Glutamatergic neuron (in vitro differentiated cells): ENCODE measurements around the gene OVCH2. TPM values are rescaled to one million over a fixed set of nuclear protein-coding genes. Genes with fewer than 3 reads are reported as not detected.
A peak's percentile ranks its signal among the peaks of the same experiment; 100 is the strongest.

ENCODE experiments used
- DNase-seq: peaks from one replicate; pipeline ENCODE4 v3.0.0; 2022
- H3K27ac Mint-ChIP-seq: one replicate; pipeline ENCODE4 v1.8.0; 2020; ENCODE audit warnings: mild to moderate bottlenecking, mixed read lengths, inconsistent platforms; ENCODE audit not compliant: unreplicated experiment
- H3K27me3 Mint-ChIP-seq: one replicate; pipeline ENCODE4 v1.8.0; 2020; ENCODE audit warnings: mild to moderate bottlenecking, moderate library complexity, mixed read lengths, inconsistent platforms; ENCODE audit not compliant: unreplicated experiment
- H3K36me3 Mint-ChIP-seq: one replicate; pipeline ENCODE4 v1.8.0; 2020; ENCODE audit warnings: mild to moderate bottlenecking, mixed read lengths, inconsistent platforms; ENCODE audit not compliant: unreplicated experiment
- H3K4me1 Mint-ChIP-seq: one replicate; pipeline ENCODE4 v1.8.0; 2020; ENCODE audit warnings: mild to moderate bottlenecking, low read depth, mixed read lengths, inconsistent platforms; ENCODE audit not compliant: unreplicated experiment
- H3K4me3 Mint-ChIP-seq: one replicate; pipeline ENCODE4 v1.8.0; 2020; ENCODE audit warnings: mild to moderate bottlenecking, mixed read lengths, inconsistent platforms; ENCODE audit not compliant: unreplicated experiment
- H3K9me3 Mint-ChIP-seq: one replicate; pipeline ENCODE4 v1.8.0; 2020; ENCODE audit warnings: mild to moderate bottlenecking, moderate library complexity, mixed read lengths, inconsistent platforms; ENCODE audit not compliant: unreplicated experiment
- total RNA-seq: library from RNA; stranded (reverse); fragmentation: NEBNext Ultra II Directional; extraction: Animal tissue kit (Norgen Biotek cat#: 25700); gene quantifications from one replicate; pipeline ENCODE4 v1.2.1, GENCODE V29; 2021; ENCODE audit not compliant: unreplicated experiment
- TF ChIP-seq, protein P1 (sequence below): fragments of 200-600 bp; sonication (generic); IDR thresholded peaks from one replicate; pipeline ENCODE4 v1.5.0; 2021; ENCODE audit not compliant: partially characterized antibody, unreplicated experiment

Gene OVCH2
- total RNA-seq, 1 donor from 2014 or later, result not detected

DNA sequence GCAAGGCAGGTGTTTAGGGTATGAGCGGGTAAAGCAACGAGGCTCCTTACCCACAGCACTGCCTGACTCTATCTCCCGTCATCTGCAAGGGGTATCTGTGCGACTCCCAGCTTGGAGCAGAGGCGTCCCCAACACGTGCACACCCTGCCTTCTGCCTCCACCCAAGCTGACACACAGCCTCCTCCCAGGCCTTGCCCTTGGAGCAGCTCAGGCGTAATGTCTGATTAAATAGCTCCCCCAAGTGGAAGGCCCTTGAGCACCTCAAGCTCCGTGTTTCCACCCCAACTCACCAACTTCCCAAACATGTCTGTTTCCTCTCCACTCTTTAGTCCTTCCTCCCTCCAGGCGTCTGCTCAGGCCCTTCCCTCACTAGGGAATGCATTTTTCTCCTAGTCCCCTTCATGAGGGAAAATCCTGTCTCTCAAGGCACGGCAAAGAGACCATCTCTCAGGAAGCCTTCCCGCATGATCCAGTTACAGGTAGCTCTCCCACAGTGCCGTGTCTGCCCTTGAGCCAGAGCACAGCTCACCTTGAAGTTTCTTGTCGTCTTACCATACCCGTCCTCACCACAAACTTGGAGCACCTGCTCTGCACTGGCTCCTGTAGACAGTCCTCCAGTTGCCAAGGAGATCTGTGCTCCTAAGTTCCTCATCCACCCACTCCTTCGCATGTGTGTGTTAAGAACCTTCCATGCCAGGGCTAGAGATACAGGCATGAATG lies 48.8 kb downstream of the OVCH2 start:
- no peak overlapping the region for H3K4me3 Mint-ChIP-seq
- H3K4me1 Mint-ChIP-seq, result peaks cover 4% of the 10 kb centered on the region
- TF ChIP-seq, protein P1, sequence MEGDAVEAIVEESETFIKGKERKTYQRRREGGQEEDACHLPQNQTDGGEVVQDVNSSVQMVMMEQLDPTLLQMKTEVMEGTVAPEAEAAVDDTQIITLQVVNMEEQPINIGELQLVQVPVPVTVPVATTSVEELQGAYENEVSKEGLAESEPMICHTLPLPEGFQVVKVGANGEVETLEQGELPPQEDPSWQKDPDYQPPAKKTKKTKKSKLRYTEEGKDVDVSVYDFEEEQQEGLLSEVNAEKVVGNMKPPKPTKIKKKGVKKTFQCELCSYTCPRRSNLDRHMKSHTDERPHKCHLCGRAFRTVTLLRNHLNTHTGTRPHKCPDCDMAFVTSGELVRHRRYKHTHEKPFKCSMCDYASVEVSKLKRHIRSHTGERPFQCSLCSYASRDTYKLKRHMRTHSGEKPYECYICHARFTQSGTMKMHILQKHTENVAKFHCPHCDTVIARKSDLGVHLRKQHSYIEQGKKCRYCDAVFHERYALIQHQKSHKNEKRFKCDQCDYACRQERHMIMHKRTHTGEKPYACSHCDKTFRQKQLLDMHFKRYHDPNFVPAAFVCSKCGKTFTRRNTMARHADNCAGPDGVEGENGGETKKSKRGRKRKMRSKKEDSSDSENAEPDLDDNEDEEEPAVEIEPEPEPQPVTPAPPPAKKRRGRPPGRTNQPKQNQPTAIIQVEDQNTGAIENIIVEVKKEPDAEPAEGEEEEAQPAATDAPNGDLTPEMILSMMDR, result peak; percentile 9
- DNase-seq, result peak; percentile 58
- peaks cover 3% of the 10 kb centered on the region for H3K9me3 Mint-ChIP-seq
- no peaks in the 10 kb centered on the region for H3K36me3 Mint-ChIP-seq
- H3K27ac Mint-ChIP-seq, result peak overlapping the region; percentile 55
- H3K27me3 Mint-ChIP-seq, result peaks cover 6% of the 10 kb centered on the region

GRCh38 chr11:7656704-7657103 lies 49.6 kb downstream of the OVCH2 start:
- H3K27ac Mint-ChIP-seq, result no peak overlapping the region
- peaks cover 3% of the 10 kb centered on the region for H3K9me3 Mint-ChIP-seq
- TF ChIP-seq, protein P1, result no peak
- DNase-seq, result no peak
- H3K27me3 Mint-ChIP-seq, result peaks cover 6% of the 10 kb centered on the region
- H3K4me3 Mint-ChIP-seq, result no peak overlapping the region
- H3K36me3 Mint-ChIP-seq, result no peaks in the 10 kb centered on the region
- peaks cover 4% of the 10 kb centered on the region for H3K4me1 Mint-ChIP-seq

GRCh38 chr11:7655253-7656217 lies 50.7 kb downstream of the OVCH2 start:
- Mint-ChIP-seq H3K27me3 (peaks cover 6% of the 10 kb centered on the region), H3K27ac (no peak overlapping the region), H3K4me1 (peaks cover 4% of the 10 kb centered on the region), H3K4me3 (no peak overlapping the region), H3K9me3 (peaks cover 3% of the 10 kb centered on the region), H3K36me3 (no peaks in the 10 kb centered on the region)
- DNase-seq, result no peak
- TF ChIP-seq, protein P1, result no peak

- peaks cover 4% of the 10 kb centered on the region for H3K4me1 Mint-ChIP-seq
- peaks cover 6% of the 10 kb centered on the region for H3K27me3 Mint-ChIP-seq
- H3K9me3 Mint-ChIP-seq, result peaks cover 3% of the 10 kb centered on the region
These were observed 52.0 kb downstream of the OVCH2 start for GRCh38 chr11:7654195-7654705.

More at GRCh38 chr11:7654195-7654705, 52.0 kb downstream of the OVCH2 start:
- peak; percentile 47 for DNase-seq
- TF ChIP-seq, protein P1, result no peak
- no peaks in the 10 kb centered on the region for H3K36me3 Mint-ChIP-seq
- H3K4me3 Mint-ChIP-seq, result no peak overlapping the region
- no peak overlapping the region for H3K27ac Mint-ChIP-seq
